Hematopoietic multipotent progenitor cell treated with erythropoietin and hydrocortisone succinate and interleukin-3 and kit ligand, for 15 days (in vitro differentiated cells): Measurements from ENCODE around the gene ENO4.

Experiments
- DNase-seq: peaks from one replicate; pipeline ENCODE4 v3.0.0-alpha.2; 2015; ENCODE audit warnings: low spot score

The ENO4 gene

GRCh38 chr10:116868198-116868676 lies 18.9 kb downstream of the ENO4 start:
- no peak for DNase-seq

- no peak for DNase-seq
These were observed 19.4 kb downstream of the ENO4 start for GRCh38 chr10:116868722-116869121.

GRCh38 chr10:116870949-116871348 lies 21.6 kb downstream of the ENO4 start:
- DNase-seq, result no peak

- DNase-seq, result no peak
These were observed 23.8 kb downstream of the ENO4 start for GRCh38 chr10:116873134-116873533.

- no peak for DNase-seq
These were observed 26.6 kb downstream of the ENO4 start for GRCh38 chr10:116875897-116876296.

GRCh38 chr10:116877391-116877790 lies 28.1 kb downstream of the ENO4 start:
- DNase-seq, result no peak

GRCh38 chr10:116878123-116878522 lies 28.8 kb downstream of the ENO4 start:
- DNase-seq, result no peak

- DNase-seq, result no peak
These were observed 30.5 kb downstream of the ENO4 start for GRCh38 chr10:116879817-116880216.

- no peak for DNase-seq
These were observed 31.6 kb downstream of the ENO4 start for GRCh38 chr10:116880716-116881482.

- no peak for DNase-seq
These were observed 33.3 kb downstream of the ENO4 start for GRCh38 chr10:116882639-116883038.

GRCh38 chr10:116886772-116887171 lies 37.5 kb downstream of the ENO4 start:
- no peak for DNase-seq

- no peak for DNase-seq
These were observed 39.2 kb downstream of the ENO4 start for GRCh38 chr10:116888380-116889055.

GRCh38 chr10:116889066-116889465 lies 39.8 kb downstream of the ENO4 start:
- no peak for DNase-seq

- no peak for DNase-seq
These were observed 41.9 kb downstream of the ENO4 start for GRCh38 chr10:116891208-116891607.

- no peak for DNase-seq
These were observed 43.8 kb downstream of the ENO4 start for GRCh38 chr10:116892907-116893685.

GRCh38 chr10:116893686-116894037 lies 44.4 kb downstream of the ENO4 start:
- no peak for DNase-seq

GRCh38 chr10:116899626-116900025 lies 50.3 kb downstream of the ENO4 start:
- DNase-seq, result no peak

GRCh38 chr10:116905845-116906210 lies 56.5 kb downstream of the ENO4 start:
- DNase-seq, result no peak

GRCh38 chr10:116907245-116907987 lies 58.1 kb downstream of the ENO4 start:
- DNase-seq, result no peak

- DNase-seq, result no peak
These were observed 60.0 kb downstream of the ENO4 start for GRCh38 chr10:116909307-116909706.

- no peak for DNase-seq
These were observed 61.6 kb downstream of the ENO4 start for GRCh38 chr10:116910910-116911309.

- no peak for DNase-seq
These were observed 62.9 kb downstream of the ENO4 start for GRCh38 chr10:116912162-116912561.
